K562 (cell line): Measurements from ENCODE around the gene SOX6. TPM values are rescaled to one million over a fixed set of nuclear protein-coding genes. Genes with fewer than 3 reads are reported as not detected.

ENCODE experiments used
- ATAC-seq: fragments of 200-7000 bp; cut with Tn5 transposase; 3 replicates; pipeline ENCODE4 v1.9.1; 2020; ENCODE audit warnings: moderate library complexity
- BruUV-seq: library from RNA; stranded (reverse); fragments of 400-500 nt; replicated peaks from 2 replicates; lab custom pipeline; 2021; lab: Mats Ljungman, UMichigan
- CTCF ChIA-PET: fragments of 300-600 bp; formaldehyde crosslinking; extraction: SDS; loops from one replicate; lab custom pipeline; 2021; ENCODE audit warnings: low intra/inter-chr PET ratio; lab: Yijun Ruan, JAX
- POLR2A ChIA-PET: fragments of 300-600, 350-650 bp; sonication (Branson Sonifier 250); formaldehyde crosslinking; extraction: SDS; loops from one replicate; lab custom pipeline; 2021; ENCODE audit warnings: antibody characterized with exemption, inconsistent platforms; lab: Yijun Ruan, JAX
- DNase-seq, 4 experiments: peaks; one replicate each; pipeline versions ENCODE4 v3.0.0 to v3.0.0-alpha.2; 2011 to 2018; ENCODE audit warnings: low spot score in 3 of 4, mixed read lengths in 3 of 4; ENCODE audit errors: extremely low read depth in 1 of 4
- FAIRE-seq: peaks from 2 replicates; lab custom pipeline; 2011; peaks lifted over from hg19 to GRCh38; lab: Jason Lieb, UNC
- H2AFZ ChIP-seq: 2 replicates; pipeline ENCODE4 v1.6.0; 2011; ENCODE audit warnings: low read depth, low read length, control low read depth, inconsistent platforms
- H3K27ac ChIP-seq: fragments of 200-600 bp; 3 replicates; pipeline ENCODE4 v1.8.0; 2011; ENCODE audit warnings: low read depth, mild to moderate bottlenecking, control low read depth, inconsistent platforms, low read length, moderate library complexity, mixed read lengths; ENCODE audit errors: extremely low read depth
- H3K27me3 ChIP-seq, 2 experiments: fragments of 300-600 bp in 1 of 2; 2 replicates in 1 of 2; 3 replicates in 1 of 2; pipeline versions ENCODE4 v1.6.0 to v1.8.0; 2011; ENCODE audit warnings: inconsistent platforms in 2 of 2, low read length in 2 of 2, mild to moderate bottlenecking in 1 of 2, mixed read lengths in 1 of 2, moderate library complexity in 1 of 2; ENCODE audit not compliant: control insufficient read depth in 2 of 2, insufficient read depth in 2 of 2
- H3K36me3 ChIP-seq: fragments of 300-600 bp; 3 replicates; pipeline ENCODE4 v1.8.0; 2011; ENCODE audit warnings: mild to moderate bottlenecking, low read length, inconsistent platforms; ENCODE audit not compliant: control insufficient read depth, insufficient read depth
- H3K4me1 ChIP-seq, 2 experiments: fragments of 200-600 bp in 1 of 2; replicated peaks in 1 of 2; 2 replicates in 1 of 2; 3 replicates in 1 of 2; pipeline versions ENCODE4 v1.5.1 to v1.8.0; 2011; ENCODE audit warnings: inconsistent platforms in 2 of 2, low read length in 2 of 2, mild to moderate bottlenecking in 1 of 2, mixed read lengths in 1 of 2, moderate library complexity in 1 of 2; ENCODE audit not compliant: control insufficient read depth in 2 of 2, insufficient read depth in 2 of 2
- H3K4me2 ChIP-seq: 2 replicates; pipeline ENCODE4 v1.6.1; 2011; ENCODE audit warnings: low read length, control low read depth, inconsistent platforms, mixed read lengths; ENCODE audit not compliant: insufficient read depth
- H3K4me3 ChIP-seq: fragments of 200-600 bp; sonication (generic), shearing (Covaris generic); 2 replicates; pipeline ENCODE4 v1.5.1; 2016; ENCODE audit warnings: control low read depth, inconsistent platforms
- H3K79me2 ChIP-seq: fragments of 200-600 bp; 3 replicates; pipeline ENCODE4 v1.8.0; 2011; ENCODE audit warnings: low read length, inconsistent platforms; ENCODE audit not compliant: control insufficient read depth, insufficient read depth
- H3K9ac ChIP-seq, 2 experiments: 2 replicates each; pipeline versions ENCODE4 v1.6.0 to v1.6.1; 2011; ENCODE audit warnings: low read depth in 2 of 2, low read length in 2 of 2, control low read depth in 1 of 2, inconsistent platforms in 1 of 2, mild to moderate bottlenecking in 1 of 2, mixed read lengths in 1 of 2; ENCODE audit not compliant: insufficient read depth in 1 of 2
- H3K9me1 ChIP-seq: one replicate; pipeline ENCODE4 v1.6.0; 2011; ENCODE audit warnings: inconsistent platforms, mild to moderate bottlenecking, low read length, moderate library complexity; ENCODE audit not compliant: control insufficient read depth, insufficient read depth
- H3K9me3 ChIP-seq: replicated peaks from 2 replicates; pipeline ENCODE4 v1.5.1; 2011; ENCODE audit warnings: low read depth, low read length, inconsistent platforms; ENCODE audit not compliant: control insufficient read depth, insufficient read depth
- H4K20me1 ChIP-seq: replicated peaks from 2 replicates; pipeline ENCODE4 v1.6.1; 2011; ENCODE audit warnings: low read length, inconsistent platforms, mixed read lengths; ENCODE audit not compliant: control insufficient read depth, insufficient read depth
- BHLHE40 ChIP-seq: IDR thresholded peaks from 2 replicates; pipeline ENCODE4 v1.6.1; 2011; ENCODE audit warnings: low read length, improper control_type of control experiment
- CHD4 ChIP-seq: fragments of 200-600 bp; sonication (generic); IDR thresholded peaks from 3 replicates; pipeline ENCODE4 v1.6.1; 2012; ENCODE audit warnings: low read depth, mild to moderate bottlenecking, mixed read lengths, low read length, inconsistent platforms; ENCODE audit not compliant: insufficient read depth, insufficient replicate concordance, poor library complexity, severe bottlenecking
- FOXJ3 ChIP-seq: sonication (generic); formaldehyde crosslinking; IDR thresholded peaks from 2 replicates; pipeline ENCODE4 v1.4.0; 2020; ENCODE audit warnings: mild to moderate bottlenecking, missing genetic modification reagents
- FOXM1 ChIP-seq, 2 experiments: fragments of 450-650 bp in 1 of 2; sonication (generic) in 1 of 2; formaldehyde crosslinking in 1 of 2; IDR thresholded peaks; 2 replicates each; pipeline versions ENCODE4 v1.6.1 to v1.9.0; 2017 to 2022; ENCODE audit warnings: low read depth in 2 of 2, mild to moderate bottlenecking in 2 of 2, missing genetic modification reagents in 1 of 2, moderate library complexity in 1 of 2
- HSF4 ChIP-seq: fragments of 250-450 bp; sonication (Bioruptor Pico); IDR thresholded peaks from 2 replicates; pipeline ENCODE4 v2.1.2; 2022; ENCODE audit warnings: mild to moderate bottlenecking, moderate library complexity, borderline replicate concordance
- NFRKB ChIP-seq: fragments of 450-650 bp; IDR thresholded peaks from 2 replicates; pipeline ENCODE4 v1.6.1; 2016; ENCODE audit warnings: low read depth
- PPARD ChIP-seq: fragments of 250-450 bp; sonication (Bioruptor Pico); IDR thresholded peaks from 2 replicates; pipeline ENCODE4 v1.8.0; 2022; ENCODE audit warnings: inconsistent platforms, mild to moderate bottlenecking, moderate library complexity
- RBM34 ChIP-seq: fragments of 200-400 bp; formaldehyde crosslinking; IDR thresholded peaks from 2 replicates; pipeline ENCODE4 v1.6.1; 2018; ENCODE audit warnings: low read length, borderline replicate concordance; ENCODE audit not compliant: insufficient read depth
- ZNF316 ChIP-seq: fragments of 450-650 bp; IDR thresholded peaks from 2 replicates; pipeline ENCODE4 v1.6.1; 2016
- ZNF584 ChIP-seq: fragments of 200-800 bp; sonication (Bioruptor generic); IDR thresholded peaks from 2 replicates; pipeline ENCODE4 v1.6.1; 2016; ENCODE audit warnings: low read depth, mild to moderate bottlenecking, missing genetic modification characterization, missing compliant biosample characterization
- whole genome bisulfite sequencing: fragments of 100-300 bp; shearing (Covaris generic); methylation state at CpG from one replicate; pipeline ENCODE4 v1.1.6; 2016; ENCODE audit warnings: low coverage, mixed read lengths; ENCODE audit not compliant: insufficient coverage; ENCODE audit errors: missing lambda C conversion rate; 5-methylcytosine and 5-hydroxymethylcytosine counted together
- in situ Hi-C: fragments of 300-500 bp; cut with MboI; formaldehyde crosslinking; loops from 4 replicates; pipeline ENCODE4 v1.15.0; 2018; ENCODE audit warnings: inconsistent platforms, mixed read lengths
- intact Hi-C: fragments of 100-400 bp; cut with micrococcal nuclease; formaldehyde crosslinking; loops from 2 replicates; pipeline ENCODE4 v1.14.2; 2022
- polyA plus RNA-seq, 8 experiments: library from polyadenylated mRNA; depleted of rRNA in 4 of 8; stranded (reverse) in 5 of 8; unstranded in 3 of 8; fragments of >200 nt; fragmentation: Nextera tagmentation in 2 of 8; fragmentation: Illumina TruSeq in 1 of 8; extraction: Ambion mirVana in 2 of 8; extraction: Trizol in 1 of 8; gene quantifications; 2 replicates each; pipeline versions ENCODE4 v1.2.1 to v1.2.3, GENCODE V29; 2011 to 2014; ENCODE audit warnings: inconsistent platforms in 1 of 8, missing spikeins in 1 of 8
- total RNA-seq, 7 experiments: library from RNA; depleted of rRNA in 6 of 7; stranded (reverse); fragments of >200 nt in 6 of 7; fragmentation: Illumina TruSeq in 2 of 7; extraction: Trizol in 2 of 7; gene quantifications; 2 replicates each; pipeline versions ENCODE4 v1.2.1 to v1.2.3, GENCODE V29; 2011 to 2021; ENCODE audit warnings: low replicate concordance in 1 of 7
- TF ChIP-seq, protein P1 (sequence below): fragments of 450-650 bp; formaldehyde crosslinking; IDR thresholded peaks from 2 replicates; pipeline ENCODE4 v1.4.0; 2020; ENCODE audit warnings: mild to moderate bottlenecking, moderate library complexity
- TF ChIP-seq, protein P2 (sequence below), 2 experiments: fragments of 450-650 bp in 1 of 2; sonication (generic) in 1 of 2; formaldehyde crosslinking in 1 of 2; IDR thresholded peaks; 2 replicates each; pipeline versions ENCODE4 v1.7.1 to v1.9.0; 2016 to 2022; ENCODE audit warnings: inconsistent platforms in 1 of 2, mild to moderate bottlenecking in 1 of 2, missing genetic modification reagents in 1 of 2

The SOX6 gene
- total and polyA plus RNA-seq, 9 of the 15 experiments (the other 6 are each of a cell fraction or from before 2014, with no cell fraction given): 0.89 to 8.7 (median 5.7) TPM

GRCh38 chr11:15991215-15991614 lies 365.1 kb downstream of the SOX6 start:
- Histone ChIP-seq H3K4me2 (no peak overlapping the region), H3K27me3 (no peaks in the 10 kb centered on the region), H3K9me1 (no peaks in the 10 kb centered on the region), H3K79me2 (no peaks in the 10 kb centered on the region), H3K4me1 (no peaks in the 10 kb centered on the region), H4K20me1 (no peaks in the 10 kb centered on the region), H3K9me3 (no peaks in the 10 kb centered on the region), H3K4me3 (no peak overlapping the region), H3K36me3 (no peaks in the 10 kb centered on the region), H2AFZ (no peak overlapping the region), H3K27ac (no peak overlapping the region), H3K9ac (no peak overlapping the region)
- CTCF ChIA-PET: no interaction called here
- intact Hi-C loops (no loop called here), in situ Hi-C loops (no loop called here)
- POLR2A ChIA-PET: no interaction called here
- DNase-seq: no peak
- no TSS peak for BruUV-seq
- ATAC-seq: no peak
- WGBS: 66% methylated on average over 3 of the region's 3 CpGs
- no peak for FAIRE-seq
- no peak for TF ChIP-seq FOXJ3 (CRISPR knock-in tag)
- no peak for TF ChIP-seq CHD4
- TF ChIP-seq, protein P1, sequence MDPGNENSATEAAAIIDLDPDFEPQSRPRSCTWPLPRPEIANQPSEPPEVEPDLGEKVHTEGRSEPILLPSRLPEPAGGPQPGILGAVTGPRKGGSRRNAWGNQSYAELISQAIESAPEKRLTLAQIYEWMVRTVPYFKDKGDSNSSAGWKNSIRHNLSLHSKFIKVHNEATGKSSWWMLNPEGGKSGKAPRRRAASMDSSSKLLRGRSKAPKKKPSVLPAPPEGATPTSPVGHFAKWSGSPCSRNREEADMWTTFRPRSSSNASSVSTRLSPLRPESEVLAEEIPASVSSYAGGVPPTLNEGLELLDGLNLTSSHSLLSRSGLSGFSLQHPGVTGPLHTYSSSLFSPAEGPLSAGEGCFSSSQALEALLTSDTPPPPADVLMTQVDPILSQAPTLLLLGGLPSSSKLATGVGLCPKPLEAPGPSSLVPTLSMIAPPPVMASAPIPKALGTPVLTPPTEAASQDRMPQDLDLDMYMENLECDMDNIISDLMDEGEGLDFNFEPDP (CRISPR knock-in tag): no peak
- no peak for TF ChIP-seq PPARD (CRISPR knock-in tag)
- TF ChIP-seq ZNF584 (CRISPR knock-in tag): no peak
- TF ChIP-seq HSF4 (CRISPR knock-in tag): no peak
- no peak for TF ChIP-seq RBM34
- no peak for TF ChIP-seq ZNF316
- TF ChIP-seq NFRKB: no peak
- TF ChIP-seq FOXM1 (IDR thresholded peaks at IDR 0.05; ENCODE audit: low read depth): no peak
- no peak for TF ChIP-seq FOXM1 (CRISPR knock-in tag; IDR thresholded peaks at IDR 0.05; ENCODE audit: low read depth)
- TF ChIP-seq, protein P2, sequence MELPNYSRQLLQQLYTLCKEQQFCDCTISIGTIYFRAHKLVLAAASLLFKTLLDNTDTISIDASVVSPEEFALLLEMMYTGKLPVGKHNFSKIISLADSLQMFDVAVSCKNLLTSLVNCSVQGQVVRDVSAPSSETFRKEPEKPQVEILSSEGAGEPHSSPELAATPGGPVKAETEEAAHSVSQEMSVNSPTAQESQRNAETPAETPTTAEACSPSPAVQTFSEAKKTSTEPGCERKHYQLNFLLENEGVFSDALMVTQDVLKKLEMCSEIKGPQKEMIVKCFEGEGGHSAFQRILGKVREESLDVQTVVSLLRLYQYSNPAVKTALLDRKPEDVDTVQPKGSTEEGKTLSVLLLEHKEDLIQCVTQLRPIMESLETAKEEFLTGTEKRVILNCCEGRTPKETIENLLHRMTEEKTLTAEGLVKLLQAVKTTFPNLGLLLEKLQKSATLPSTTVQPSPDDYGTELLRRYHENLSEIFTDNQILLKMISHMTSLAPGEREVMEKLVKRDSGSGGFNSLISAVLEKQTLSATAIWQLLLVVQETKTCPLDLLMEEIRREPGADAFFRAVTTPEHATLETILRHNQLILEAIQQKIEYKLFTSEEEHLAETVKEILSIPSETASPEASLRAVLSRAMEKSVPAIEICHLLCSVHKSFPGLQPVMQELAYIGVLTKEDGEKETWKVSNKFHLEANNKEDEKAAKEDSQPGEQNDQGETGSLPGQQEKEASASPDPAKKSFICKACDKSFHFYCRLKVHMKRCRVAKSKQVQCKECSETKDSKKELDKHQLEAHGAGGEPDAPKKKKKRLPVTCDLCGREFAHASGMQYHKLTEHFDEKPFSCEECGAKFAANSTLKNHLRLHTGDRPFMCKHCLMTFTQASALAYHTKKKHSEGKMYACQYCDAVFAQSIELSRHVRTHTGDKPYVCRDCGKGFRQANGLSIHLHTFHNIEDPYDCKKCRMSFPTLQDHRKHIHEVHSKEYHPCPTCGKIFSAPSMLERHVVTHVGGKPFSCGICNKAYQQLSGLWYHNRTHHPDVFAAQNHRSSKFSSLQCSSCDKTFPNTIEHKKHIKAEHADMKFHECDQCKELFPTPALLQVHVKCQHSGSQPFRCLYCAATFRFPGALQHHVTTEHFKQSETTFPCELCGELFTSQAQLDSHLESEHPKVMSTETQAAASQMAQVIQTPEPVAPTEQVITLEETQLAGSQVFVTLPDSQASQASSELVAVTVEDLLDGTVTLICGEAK (IDR thresholded peaks at IDR 0.05): no peak
- TF ChIP-seq, protein P2 (CRISPR knock-in tag; IDR thresholded peaks at IDR 0.05): no peak
- no peak for TF ChIP-seq BHLHE40
